Neural cell (in vitro differentiated cells): ENCODE results near the gene IL11. TPM values are rescaled to one million over a fixed set of nuclear protein-coding genes. Genes with fewer than 3 reads are reported as not detected.

Experiments used
- H2AFZ ChIP-seq: fragments of 200-600, 300-800 bp; sonication (generic), shearing (Covaris generic); 2 replicates; pipeline ENCODE4 v1.6.0; 2014; ENCODE audit warnings: low read depth, mild to moderate bottlenecking, antibody characterized with exemption, low read length, moderate library complexity
- H3F3A ChIP-seq: fragments of 200-600 bp; shearing (Covaris generic); 2 replicates; pipeline ENCODE4 v1.6.1; 2016; ENCODE audit warnings: mild to moderate bottlenecking, moderate library complexity, mixed read lengths, antibody characterized with exemption, low read length; ENCODE audit not compliant: insufficient read depth, poor library complexity, severe bottlenecking
- H3K27ac ChIP-seq: fragments of 200-600, 300-800 bp; sonication (generic), shearing (Covaris generic); 2 replicates; pipeline ENCODE4 v1.5.1; 2014; ENCODE audit warnings: mild to moderate bottlenecking, low read length, moderate library complexity
- H3K27me3 ChIP-seq: fragments of 300-800, 200-600 bp; sonication (generic), shearing (Covaris generic); 2 replicates; pipeline ENCODE4 v1.6.0; 2014; ENCODE audit warnings: mild to moderate bottlenecking, low read depth, low read length, moderate library complexity; ENCODE audit not compliant: insufficient read depth
- H3K36me3 ChIP-seq: fragments of 300-800, 200-600 bp; sonication (generic), shearing (Covaris generic); 2 replicates; pipeline ENCODE4 v1.5.1; 2014; ENCODE audit warnings: mild to moderate bottlenecking, antibody characterized with exemption, low read length, moderate library complexity; ENCODE audit not compliant: insufficient read depth
- H3K4me2 ChIP-seq: fragments of 300-800, 200-600 bp; sonication (generic), shearing (Covaris generic); 2 replicates; pipeline ENCODE4 v1.6.0; 2014; ENCODE audit warnings: mild to moderate bottlenecking, low read length
- H3K4me3 ChIP-seq: fragments of 300-800, 200-600 bp; sonication (generic), shearing (Covaris generic); 2 replicates; pipeline ENCODE4 v1.5.1; 2014; ENCODE audit warnings: mild to moderate bottlenecking, low read length, moderate library complexity
- H3K79me2 ChIP-seq: fragments of 200-600 bp; shearing (Covaris generic); replicated peaks from 2 replicates; pipeline ENCODE4 v1.6.0; 2014; ENCODE audit warnings: mild to moderate bottlenecking, low read length, moderate library complexity; ENCODE audit not compliant: insufficient read depth
- H3K9ac ChIP-seq: fragments of 300-800, 200-600 bp; sonication (generic), shearing (Covaris generic); 2 replicates; pipeline ENCODE4 v1.6.1; 2016; ENCODE audit warnings: mild to moderate bottlenecking, low read length, mixed read lengths
- H3K9me2 ChIP-seq: fragments of 200-600 bp; shearing (Covaris generic); 2 replicates; pipeline ENCODE4 v1.6.1; 2016; ENCODE audit warnings: mild to moderate bottlenecking, low read length, mixed read lengths; ENCODE audit not compliant: insufficient read depth
- H3K9me3 ChIP-seq: fragments of 200-600, 300-800 bp; sonication (generic), shearing (Covaris generic); 2 replicates; pipeline ENCODE4 v1.6.1; 2016; ENCODE audit warnings: mild to moderate bottlenecking, mixed run types, low read length, moderate library complexity, mixed read lengths
- H4K20me1 ChIP-seq: fragments of 200-600 bp; shearing (Covaris generic); 2 replicates; pipeline ENCODE4 v1.6.1; 2016; ENCODE audit warnings: mild to moderate bottlenecking, mixed run types; ENCODE audit not compliant: insufficient read depth
- CTCF ChIP-seq: fragments of 450-650 bp; IDR thresholded peaks from 2 replicates; pipeline ENCODE4 v1.5.1; 2014; ENCODE audit warnings: antibody characterized with exemption, mild to moderate bottlenecking, moderate library complexity; ENCODE audit not compliant: poor library complexity, severe bottlenecking
- EP300 ChIP-seq: fragments of 450-650 bp; conservative IDR thresholded peaks from 2 replicates; pipeline ENCODE4 v1.6.1; 2014; ENCODE audit warnings: antibody characterized with exemption, mild to moderate bottlenecking, moderate library complexity; ENCODE audit not compliant: poor library complexity, severe bottlenecking
- EZH2 ChIP-seq: fragments of 200-600, 300-800 bp; shearing (Covaris generic), sonication (generic); IDR thresholded peaks from 2 replicates; pipeline ENCODE4 v1.6.1; 2014; ENCODE audit warnings: antibody characterized with exemption, low read length, borderline replicate concordance, mild to moderate bottlenecking; ENCODE audit not compliant: insufficient read depth, poor library complexity, severe bottlenecking
- MXI1 ChIP-seq: fragments of 450-650 bp; conservative IDR thresholded peaks from 2 replicates; pipeline ENCODE4 v1.6.1; 2014; ENCODE audit warnings: antibody characterized with exemption, mild to moderate bottlenecking; ENCODE audit not compliant: poor library complexity, severe bottlenecking
- POLR2AphosphoS5 ChIP-seq: IDR thresholded peaks from 2 replicates; pipeline ENCODE4 v1.6.1; 2012
- RAD21 ChIP-seq: fragments of 450-650 bp; conservative IDR thresholded peaks from 2 replicates; pipeline ENCODE4 v1.6.1; 2014; ENCODE audit warnings: antibody characterized with exemption, mild to moderate bottlenecking, moderate library complexity
- REST ChIP-seq: IDR thresholded peaks from 2 replicates; pipeline ENCODE4 v1.6.1; 2012; ENCODE audit warnings: borderline replicate concordance
- SMC3 ChIP-seq: fragments of 450-650 bp; conservative IDR thresholded peaks from 2 replicates; pipeline ENCODE4 v1.6.1; 2014; ENCODE audit warnings: antibody characterized with exemption, mild to moderate bottlenecking, moderate library complexity; ENCODE audit not compliant: poor library complexity
- TAF1 ChIP-seq: IDR thresholded peaks from 2 replicates; pipeline ENCODE4 v1.6.1; 2012; ENCODE audit warnings: low read depth
- polyA plus RNA-seq: library from polyadenylated mRNA; depleted of rRNA; stranded (reverse); fragments of >200 nt; gene quantifications from 2 replicates; pipeline ENCODE4 v1.2.3, GENCODE V29; 2014

The IL11 gene
- polyA plus RNA-seq, 1 donor from 2014 or later, result 0.62 TPM

GRCh38 chr19:55419103-55419502 is 48.8 kb upstream of the IL11 start:
- no peaks in the 10 kb centered on the region for H3K9me3 ChIP-seq
- H3F3A ChIP-seq, result no peaks in the 10 kb centered on the region
- H4K20me1 ChIP-seq, result no peaks in the 10 kb centered on the region
- no peaks in the 10 kb centered on the region for H3K36me3 ChIP-seq
- H3K9me2 ChIP-seq, result no peaks in the 10 kb centered on the region
- no peak overlapping the region for H3K4me2 ChIP-seq
- H3K27ac ChIP-seq, result no peak overlapping the region
- no peaks in the 10 kb centered on the region for H3K79me2 ChIP-seq
- no peak overlapping the region for H3K4me3 ChIP-seq
- TF ChIP-seq TAF1 (no peak), REST (no peak), POLR2AphosphoS5 (no peak), CTCF (no peak), MXI1 (no peak), RAD21 (no peak), EZH2 (no peak), SMC3 (no peak), EP300 (no peak)
- no peaks in the 10 kb centered on the region for H3K27me3 ChIP-seq
- no peak overlapping the region for H3K9ac ChIP-seq
- H2AFZ ChIP-seq, result no peak overlapping the region

- no peaks in the 10 kb centered on the region for H4K20me1 ChIP-seq
- no peaks in the 10 kb centered on the region for H3K79me2 ChIP-seq
- no peaks in the 10 kb centered on the region for H3K9me3 ChIP-seq
- H3K27ac ChIP-seq, result no peak overlapping the region
- no peak overlapping the region for H3K9ac ChIP-seq
- TF ChIP-seq CTCF (peak; percentile 88), EZH2 (no peak), SMC3 (peak; percentile 86), RAD21 (peak; percentile 86), EP300 (no peak)
- no peak overlapping the region for H2AFZ ChIP-seq
- H3K4me2 ChIP-seq, result no peak overlapping the region
- no peaks in the 10 kb centered on the region for H3F3A ChIP-seq
- no peaks in the 10 kb centered on the region for H3K9me2 ChIP-seq
- no peak overlapping the region for H3K4me3 ChIP-seq
- H3K27me3 ChIP-seq, result no peaks in the 10 kb centered on the region
- H3K36me3 ChIP-seq, result no peaks in the 10 kb centered on the region
Observed at GRCh38 chr19:55418185-55418584, 47.9 kb upstream of the IL11 start.
